ENCODE data around the gene PEMT.

The PEMT gene

GRCh38 chr17:17603895-17604225 is 12.4 kb upstream of the PEMT start:
- no peak for DNase-seq

GRCh38 chr17:17603178-17603894 is 11.8 kb upstream of the PEMT start:
- DNase-seq = no peak

GRCh38 chr17:17599965-17600364 is 8.5 kb upstream of the PEMT start:
- DNase-seq = no peak

- DNase-seq = no peak
Measured at GRCh38 chr17:17598003-17598402, 6.5 kb upstream of the PEMT start.

- DNase-seq = no peak
Measured at GRCh38 chr17:17595755-17596154, 4.2 kb upstream of the PEMT start.

GRCh38 chr17:17593222-17593620 is 1.7 kb upstream of the PEMT start:
- no peak for DNase-seq

GRCh38 chr17:17590883-17591354 is 589 bp downstream of the PEMT start:
- no peak for DNase-seq

- no peak for DNase-seq
Measured at GRCh38 chr17:17590141-17590751, 1.3 kb downstream of the PEMT start.

- no peak for DNase-seq
Measured at GRCh38 chr17:17587614-17588337, 3.7 kb downstream of the PEMT start.

- no peak for DNase-seq
Measured at GRCh38 chr17:17582372-17582771, 9.1 kb downstream of the PEMT start.

GRCh38 chr17:17581509-17581908 is 10.0 kb downstream of the PEMT start:
- DNase-seq = no peak

- no peak for DNase-seq
Measured at GRCh38 chr17:17580662-17581470, 10.6 kb downstream of the PEMT start.

- DNase-seq = no peak
Measured at GRCh38 chr17:17579691-17580090, 11.8 kb downstream of the PEMT start.

- DNase-seq = no peak
Measured at GRCh38 chr17:17577373-17577772, 14.1 kb downstream of the PEMT start.

GRCh38 chr17:17576772-17577234 is 14.7 kb downstream of the PEMT start:
- no peak for DNase-seq

GRCh38 chr17:17575360-17576251 is 15.9 kb downstream of the PEMT start:
- DNase-seq = no peak

- no peak for DNase-seq
Measured at GRCh38 chr17:17573912-17574311, 17.6 kb downstream of the PEMT start.

GRCh38 chr17:17572010-17572785 is 19.3 kb downstream of the PEMT start:
- no peak for DNase-seq

- DNase-seq = no peak
Measured at GRCh38 chr17:17570798-17571716, 20.5 kb downstream of the PEMT start.

GRCh38 chr17:17570140-17570797 is 21.2 kb downstream of the PEMT start:
- DNase-seq = peak; percentile 51

Measured in NCI-H748 treated with DMSO at 0.1 percent for 48 hours (cell line).